ENCODE results near the gene PLD1.
"Not testable (repeated sequence)": the region's sequence is repeated elsewhere in the genome, so short reads cannot be mapped to it uniquely, and the experiment has no call there.

PLD1 gene

DNA sequence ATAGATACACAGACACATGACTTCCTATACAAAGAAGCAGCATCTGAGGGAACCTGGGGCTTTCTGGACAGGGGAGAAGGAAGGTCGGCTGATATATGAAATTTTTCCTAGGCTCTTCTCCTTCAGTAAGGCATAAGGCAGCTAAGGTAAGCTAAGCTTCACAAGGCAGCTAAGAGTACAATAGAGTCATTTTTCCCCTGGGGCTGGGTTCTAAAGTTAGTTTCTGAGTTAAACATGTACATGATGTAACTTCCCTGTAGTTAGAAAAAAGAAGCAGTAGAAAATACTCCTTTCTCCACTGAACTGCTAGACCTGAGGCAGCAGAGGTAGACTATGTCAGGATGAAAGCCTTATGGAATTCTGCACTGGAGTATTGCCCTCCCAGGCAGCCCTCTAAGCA, 109.6 kb downstream of the PLD1 start:
- H3K36me3 ChIP-seq (ENCODE audit: control insufficient read depth, insufficient read depth, low read length), result no peaks in the 10 kb centered on the region
- no peaks in the 10 kb centered on the region for H3K27me3 ChIP-seq (ENCODE audit: control insufficient read depth, insufficient read depth, low read length)
- H3K9ac ChIP-seq (ENCODE audit: low read length), result no peak overlapping the region
- H3K27ac ChIP-seq (ENCODE audit: low read depth, low read length), result no peak overlapping the region
- no peaks in the 10 kb centered on the region for H3K4me1 ChIP-seq (ENCODE audit: control insufficient read depth, insufficient read depth, low read length)
- H3K4me3 ChIP-seq (ENCODE audit: low read length), result no peak overlapping the region

DNA sequence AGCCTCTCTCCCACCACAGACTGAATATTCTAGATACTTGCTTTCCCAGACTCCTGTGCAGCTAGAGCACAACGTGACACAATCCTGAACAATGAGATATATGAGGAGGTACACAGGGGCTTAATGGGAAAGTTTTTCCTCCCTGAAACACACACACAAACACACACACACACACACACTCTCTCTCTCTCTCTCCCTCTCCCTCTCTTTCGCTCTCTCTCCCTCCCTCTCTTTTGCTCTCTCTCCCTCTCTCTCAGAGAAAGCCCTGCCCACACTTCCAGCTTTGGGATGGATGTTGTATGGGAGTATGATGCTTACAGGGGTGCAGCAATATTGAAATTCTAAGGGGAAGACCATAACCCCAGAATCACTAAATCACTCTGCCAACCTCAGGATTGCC, 110.1 kb downstream of the PLD1 start:
- H3K27me3 ChIP-seq (ENCODE audit: control insufficient read depth, insufficient read depth, low read length), result no peaks in the 10 kb centered on the region
- H3K9ac ChIP-seq (ENCODE audit: low read length), result no peak overlapping the region
- H3K36me3 ChIP-seq (ENCODE audit: control insufficient read depth, insufficient read depth, low read length), result no peaks in the 10 kb centered on the region
- no peak overlapping the region for H3K4me3 ChIP-seq (ENCODE audit: low read length)
- H3K27ac ChIP-seq (ENCODE audit: low read depth, low read length), result no peak overlapping the region
- no peaks in the 10 kb centered on the region for H3K4me1 ChIP-seq (ENCODE audit: control insufficient read depth, insufficient read depth, low read length)

DNA sequence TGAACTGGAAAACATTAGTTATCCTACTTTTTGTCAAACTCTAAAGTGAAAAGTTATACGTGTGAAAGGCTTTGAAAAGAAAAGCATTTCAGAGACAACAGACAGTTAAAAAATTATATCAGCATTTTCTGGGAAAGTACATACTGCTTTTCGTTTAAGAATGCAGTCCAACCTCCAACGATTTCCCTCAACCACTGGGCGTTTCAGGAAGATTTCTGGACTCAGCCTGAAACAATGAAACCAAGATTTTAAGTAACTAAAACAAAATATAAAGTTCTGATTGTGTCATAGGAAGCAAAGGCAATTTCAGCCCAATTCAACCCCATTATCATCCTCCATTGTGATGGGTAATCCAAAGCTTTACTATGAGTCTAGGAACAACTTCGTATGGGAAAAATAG, 110.7 kb downstream of the PLD1 start:
- Histone ChIP-seq H3K27me3 (ENCODE audit: control insufficient read depth, insufficient read depth, low read length) (no peaks in the 10 kb centered on the region), H3K36me3 (ENCODE audit: control insufficient read depth, insufficient read depth, low read length) (no peaks in the 10 kb centered on the region), H3K4me1 (ENCODE audit: control insufficient read depth, insufficient read depth, low read length) (no peaks in the 10 kb centered on the region), H3K9ac (ENCODE audit: low read length) (no peak overlapping the region), H3K27ac (ENCODE audit: low read depth, low read length) (no peak overlapping the region), H3K4me3 (ENCODE audit: low read length) (no peak overlapping the region)

DNA sequence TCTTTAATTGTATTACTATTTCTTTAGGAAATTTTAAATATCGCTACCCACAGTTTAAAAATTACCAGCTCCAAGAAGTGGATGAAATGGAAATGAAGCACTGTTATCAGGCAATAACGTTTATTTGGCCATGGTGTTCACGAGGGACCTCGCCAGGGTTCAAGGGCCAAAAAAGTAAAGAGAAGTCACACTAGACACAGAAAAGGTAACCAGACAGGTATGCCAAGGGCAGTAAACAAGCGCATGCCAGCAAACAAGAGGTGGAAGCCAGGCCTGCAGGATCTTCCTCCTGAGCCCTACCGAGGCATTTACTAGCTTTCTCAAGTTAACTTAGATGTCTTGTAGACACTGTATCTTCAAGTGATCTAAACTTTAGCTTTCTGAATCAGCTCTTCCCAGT, 113.5 kb downstream of the PLD1 start:
- Histone ChIP-seq H3K4me1 (ENCODE audit: control insufficient read depth, insufficient read depth, low read length) (no peaks in the 10 kb centered on the region), H3K9ac (ENCODE audit: low read length) (no peak overlapping the region), H3K4me3 (ENCODE audit: low read length) (no peak overlapping the region), H3K27ac (ENCODE audit: low read depth, low read length) (no peak overlapping the region), H3K36me3 (ENCODE audit: control insufficient read depth, insufficient read depth, low read length) (no peaks in the 10 kb centered on the region), H3K27me3 (ENCODE audit: control insufficient read depth, insufficient read depth, low read length) (no peaks in the 10 kb centered on the region)

DNA sequence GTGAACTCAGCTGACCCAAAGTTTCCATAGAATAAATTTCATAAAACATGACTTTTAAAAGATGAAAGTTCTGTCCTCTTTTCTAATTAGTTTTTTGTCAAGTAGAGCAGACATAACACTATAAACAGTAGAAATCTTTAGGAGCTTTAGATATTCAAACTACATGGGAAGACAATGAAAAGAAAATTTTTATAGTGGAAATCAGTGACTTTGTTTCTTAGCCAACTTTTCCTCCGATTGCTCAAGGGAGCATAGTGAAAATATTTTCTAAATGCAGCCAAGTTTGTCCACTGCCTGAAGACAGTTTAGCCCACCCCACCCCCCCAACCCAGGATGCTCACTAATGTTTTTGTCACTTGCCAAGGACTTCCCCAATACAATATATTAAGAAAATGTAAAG, 114.9 kb downstream of the PLD1 start:
- no peaks in the 10 kb centered on the region for H3K4me1 ChIP-seq (ENCODE audit: control insufficient read depth, insufficient read depth, low read length)
- no peaks in the 10 kb centered on the region for H3K36me3 ChIP-seq (ENCODE audit: control insufficient read depth, insufficient read depth, low read length)
- no peak overlapping the region for H3K9ac ChIP-seq (ENCODE audit: low read length)
- H3K27me3 ChIP-seq (ENCODE audit: control insufficient read depth, insufficient read depth, low read length), result no peaks in the 10 kb centered on the region
- no peak overlapping the region for H3K27ac ChIP-seq (ENCODE audit: low read depth, low read length)
- H3K4me3 ChIP-seq (ENCODE audit: low read length), result no peak overlapping the region

DNA sequence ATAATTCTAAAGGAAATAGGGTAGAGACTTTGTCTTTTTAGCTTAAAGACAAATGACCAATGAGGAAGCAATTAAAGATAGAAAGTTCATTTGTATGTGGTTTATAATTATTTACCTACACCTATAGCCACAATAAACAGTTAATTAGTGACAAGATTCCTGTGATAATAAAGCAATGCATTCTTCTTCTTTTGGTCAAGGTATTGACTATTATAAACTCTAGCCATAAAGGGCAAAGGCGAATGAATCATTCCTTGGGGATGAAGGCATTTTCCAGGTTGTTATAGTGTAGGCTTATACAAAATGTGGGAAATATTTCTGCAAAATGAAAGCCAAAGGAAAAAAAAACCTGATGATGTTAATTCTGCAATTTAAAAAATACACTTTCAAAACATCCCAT, 115.4 kb downstream of the PLD1 start:
- Histone ChIP-seq H3K27ac (ENCODE audit: low read depth, low read length) (no peak overlapping the region), H3K27me3 (ENCODE audit: control insufficient read depth, insufficient read depth, low read length) (no peaks in the 10 kb centered on the region), H3K4me3 (ENCODE audit: low read length) (no peak overlapping the region), H3K36me3 (ENCODE audit: control insufficient read depth, insufficient read depth, low read length) (no peaks in the 10 kb centered on the region), H3K9ac (ENCODE audit: low read length) (no peak overlapping the region), H3K4me1 (ENCODE audit: control insufficient read depth, insufficient read depth, low read length) (no peaks in the 10 kb centered on the region)

DNA sequence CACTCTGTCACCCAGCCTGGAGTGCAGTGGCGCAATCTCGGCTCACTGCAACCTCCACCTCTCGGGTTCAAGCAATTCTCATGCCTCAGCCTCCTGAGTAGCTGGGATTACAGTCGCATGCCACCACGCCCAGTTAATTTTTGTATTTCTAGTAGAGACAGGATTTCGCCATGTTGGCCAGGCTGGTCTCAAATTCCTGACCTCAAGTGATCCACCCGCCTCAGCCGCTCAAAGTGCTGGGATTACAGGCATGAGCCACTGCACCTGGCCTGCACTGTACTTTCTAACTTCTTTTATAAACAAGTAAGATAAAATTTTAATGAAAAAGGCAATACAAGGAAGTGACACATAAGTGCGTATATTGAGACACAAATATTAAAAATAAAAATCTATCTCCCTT, 117.7 kb downstream of the PLD1 start:
- not testable (repeated sequence) for H3K27me3 ChIP-seq (ENCODE audit: control insufficient read depth, insufficient read depth, low read length); H3K4me1 ChIP-seq (ENCODE audit: control insufficient read depth, insufficient read depth, low read length)

DNA sequence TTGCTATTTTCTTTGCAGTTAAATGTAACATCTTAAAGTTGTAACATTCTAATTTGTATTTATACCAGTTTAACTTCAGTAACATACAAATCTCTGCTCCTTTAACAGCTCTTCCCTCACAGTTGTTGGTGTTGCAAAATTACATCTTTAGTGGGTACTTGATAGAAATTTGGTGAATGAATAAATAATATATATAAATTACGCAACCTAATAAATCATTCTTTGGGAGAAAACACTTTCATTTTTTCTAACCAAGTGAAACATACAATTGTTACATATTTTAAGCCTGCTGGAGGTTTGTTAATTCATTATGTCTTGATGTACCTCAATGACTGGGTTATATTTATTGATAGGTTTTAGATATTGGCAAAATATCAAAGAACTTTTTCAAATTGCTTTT, 118.8 kb downstream of the PLD1 start:
- Histone ChIP-seq H3K27ac (ENCODE audit: low read depth, low read length) (no peak overlapping the region), H3K36me3 (ENCODE audit: control insufficient read depth, insufficient read depth, low read length) (peaks cover under 1% of the 10 kb centered on the region), H3K9ac (ENCODE audit: low read length) (no peak overlapping the region), H3K4me1 (ENCODE audit: control insufficient read depth, insufficient read depth, low read length) (peaks cover 4% of the 10 kb centered on the region), H3K4me3 (ENCODE audit: low read length) (no peak overlapping the region), H3K27me3 (ENCODE audit: control insufficient read depth, insufficient read depth, low read length) (no peaks in the 10 kb centered on the region)

More for the DNA sequence above, 117.7 kb downstream of the PLD1 start:
- not testable (repeated sequence) for H3K4me3 ChIP-seq (ENCODE audit: low read length); H3K27ac ChIP-seq (ENCODE audit: low read depth, low read length); H3K36me3 ChIP-seq (ENCODE audit: control insufficient read depth, insufficient read depth, low read length); H3K9ac ChIP-seq (ENCODE audit: low read length)

DNA sequence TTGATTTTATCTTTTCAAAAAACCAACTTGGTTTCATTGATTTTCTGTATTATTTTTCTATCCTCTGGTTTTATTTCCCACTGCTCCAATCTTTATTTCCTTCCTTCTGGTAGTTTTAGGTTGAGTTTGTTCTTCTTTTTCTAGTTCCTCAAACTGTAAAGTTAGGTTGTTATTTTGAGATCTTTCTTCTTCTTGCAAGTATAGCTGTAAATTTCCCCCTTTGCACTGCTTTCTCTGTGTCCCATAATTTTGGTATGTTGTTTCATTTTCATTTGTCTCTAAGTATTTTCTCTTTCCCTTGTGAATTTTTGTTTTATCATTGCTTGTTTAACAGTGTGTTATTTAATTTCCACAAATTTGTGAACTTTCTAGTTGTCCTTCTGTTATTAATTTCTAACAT, 120.0 kb downstream of the PLD1 start:
- Histone ChIP-seq H3K36me3 (ENCODE audit: control insufficient read depth, insufficient read depth, low read length) (peaks cover 3% of the 10 kb centered on the region), H3K4me3 (ENCODE audit: low read length) (no peak overlapping the region), H3K27ac (ENCODE audit: low read depth, low read length) (no peak overlapping the region), H3K9ac (ENCODE audit: low read length) (no peak overlapping the region), H3K4me1 (ENCODE audit: control insufficient read depth, insufficient read depth, low read length) (peaks cover 4% of the 10 kb centered on the region), H3K27me3 (ENCODE audit: control insufficient read depth, insufficient read depth, low read length) (no peaks in the 10 kb centered on the region)

DNA sequence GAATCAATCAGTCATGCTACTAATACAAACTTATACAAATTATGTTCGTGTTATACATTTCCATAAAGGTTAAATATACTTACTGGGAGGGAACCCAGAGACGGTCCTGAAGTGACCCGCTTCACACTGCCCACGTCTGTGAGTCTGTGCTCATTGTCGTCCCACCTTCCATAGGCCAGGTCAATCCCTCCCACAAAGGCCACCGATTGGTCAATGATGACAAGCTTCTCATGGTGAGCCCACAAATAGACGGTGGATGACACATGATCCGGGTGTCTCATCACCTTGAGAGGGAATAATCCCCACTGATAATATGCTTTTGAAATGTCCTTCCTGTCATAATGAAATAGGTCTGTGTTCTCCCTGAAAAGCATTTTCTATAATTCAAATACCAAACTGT, 121.7 kb downstream of the PLD1 start:
- Histone ChIP-seq H3K4me3 (ENCODE audit: low read length) (no peak overlapping the region), H3K4me1 (ENCODE audit: control insufficient read depth, insufficient read depth, low read length) (peaks cover 4% of the 10 kb centered on the region), H3K36me3 (ENCODE audit: control insufficient read depth, insufficient read depth, low read length) (peaks cover 3% of the 10 kb centered on the region), H3K27me3 (ENCODE audit: control insufficient read depth, insufficient read depth, low read length) (no peaks in the 10 kb centered on the region), H3K27ac (ENCODE audit: low read depth, low read length) (no peak overlapping the region), H3K9ac (ENCODE audit: low read length) (no peak overlapping the region)

DNA sequence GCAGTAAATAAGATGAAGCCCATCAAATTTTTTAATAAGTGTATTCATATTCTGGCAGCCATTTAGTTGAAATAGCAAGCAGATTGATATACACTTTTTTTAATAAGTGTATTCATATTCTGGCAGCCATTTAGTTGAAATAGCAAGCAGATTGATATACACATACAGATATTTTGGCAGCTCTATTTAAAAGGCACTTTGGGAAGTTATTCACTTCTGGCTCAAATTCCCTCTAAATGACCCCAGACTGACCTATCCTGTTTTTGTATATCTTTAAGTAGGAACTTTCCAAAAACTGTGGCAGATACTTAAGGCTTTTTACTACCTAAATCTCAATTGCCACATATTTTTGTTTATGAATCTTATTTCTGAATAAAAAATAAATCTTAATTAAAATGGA, 122.3 kb downstream of the PLD1 start:
- Histone ChIP-seq H3K4me3 (ENCODE audit: low read length) (no peak overlapping the region), H3K36me3 (ENCODE audit: control insufficient read depth, insufficient read depth, low read length) (peaks cover 3% of the 10 kb centered on the region), H3K4me1 (ENCODE audit: control insufficient read depth, insufficient read depth, low read length) (peaks cover 4% of the 10 kb centered on the region), H3K27ac (ENCODE audit: low read depth, low read length) (no peak overlapping the region), H3K9ac (ENCODE audit: low read length) (no peak overlapping the region), H3K27me3 (ENCODE audit: control insufficient read depth, insufficient read depth, low read length) (no peaks in the 10 kb centered on the region)

DNA sequence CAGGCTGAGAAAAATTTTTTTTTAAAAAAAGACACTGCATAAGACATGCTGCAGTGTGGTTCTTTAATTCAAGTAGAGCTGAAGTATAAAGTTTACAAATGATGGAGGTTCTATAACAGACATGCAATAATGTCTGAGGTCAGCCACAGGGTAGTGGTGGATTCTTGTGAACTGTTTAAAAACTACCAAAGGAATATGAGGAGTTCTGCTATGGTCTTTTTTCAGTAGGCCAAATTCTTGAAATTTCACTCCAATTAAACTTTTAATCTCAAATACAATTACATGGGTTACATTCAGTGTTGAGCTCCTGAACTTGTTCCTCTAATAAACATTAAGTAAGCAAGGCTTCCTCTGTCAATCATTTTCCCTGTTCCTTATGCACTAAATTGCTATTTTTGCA, 122.7 kb downstream of the PLD1 start:
- peaks cover 3% of the 10 kb centered on the region for H3K36me3 ChIP-seq (ENCODE audit: control insufficient read depth, insufficient read depth, low read length)
- peaks cover 4% of the 10 kb centered on the region for H3K4me1 ChIP-seq (ENCODE audit: control insufficient read depth, insufficient read depth, low read length)
- H3K4me3 ChIP-seq (ENCODE audit: low read length), result no peak overlapping the region
- no peak overlapping the region for H3K9ac ChIP-seq (ENCODE audit: low read length)
- no peaks in the 10 kb centered on the region for H3K27me3 ChIP-seq (ENCODE audit: control insufficient read depth, insufficient read depth, low read length)
- no peak overlapping the region for H3K27ac ChIP-seq (ENCODE audit: low read depth, low read length)

DNA sequence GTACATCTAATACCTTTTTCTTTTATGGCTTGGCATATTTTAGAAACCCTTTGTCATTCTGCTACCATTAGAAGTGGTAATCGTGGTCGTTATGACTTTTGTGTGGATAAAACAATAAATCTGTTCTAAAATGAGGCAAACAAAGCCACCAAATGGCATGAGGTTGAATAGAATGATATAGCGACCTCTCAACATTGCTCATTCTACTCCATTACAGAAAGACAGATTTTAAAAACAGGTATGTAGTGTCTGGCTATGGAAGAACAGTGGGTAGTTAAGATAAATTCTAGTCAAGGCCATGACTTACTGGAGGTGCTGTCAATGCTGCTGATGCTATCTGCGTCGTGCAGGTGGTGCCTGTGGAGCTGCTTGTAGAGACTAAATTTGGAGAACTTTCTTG, 123.2 kb downstream of the PLD1 start:
- peaks cover 3% of the 10 kb centered on the region for H3K36me3 ChIP-seq (ENCODE audit: control insufficient read depth, insufficient read depth, low read length)
- H3K27ac ChIP-seq (ENCODE audit: low read depth, low read length), result no peak overlapping the region
- peaks cover 4% of the 10 kb centered on the region for H3K4me1 ChIP-seq (ENCODE audit: control insufficient read depth, insufficient read depth, low read length)
- no peaks in the 10 kb centered on the region for H3K27me3 ChIP-seq (ENCODE audit: control insufficient read depth, insufficient read depth, low read length)
- no peak overlapping the region for H3K9ac ChIP-seq (ENCODE audit: low read length)
- no peak overlapping the region for H3K4me3 ChIP-seq (ENCODE audit: low read length)

Measured in rectal smooth muscle tissue (tissue), 1 donor.